ENCODE measurements around the gene CARD11. TPM values are rescaled to one million over a fixed set of nuclear protein-coding genes. Genes with fewer than 3 reads are reported as not detected.

Gene CARD11
- total and polyA plus RNA-seq, 2 of the 4 experiments (the other 2 are of a cell fraction), result 0.18 to 0.26 TPM

GRCh38 chr7:2974093-2974819 lies 69.4 kb downstream of the CARD11 start:
- Histone ChIP-seq H2BK120ac (ENCODE audit: low read depth, low read length) (no peak overlapping the region), H2BK20ac (ENCODE audit: low read depth, low read length) (no peak overlapping the region), H2AK5ac (ENCODE audit: low read depth, low read length) (no peak overlapping the region), H4K5ac (ENCODE audit: low read depth, low read length) (no peak overlapping the region), H3K4me1 (ENCODE audit: control insufficient read depth, insufficient read depth, low read length) (no peaks in the 10 kb centered on the region), H3K9me3 (ENCODE audit: control insufficient read depth, insufficient read depth, low read length) (no peaks in the 10 kb centered on the region), H2BK15ac (ENCODE audit: low read depth, low read length) (no peak overlapping the region), H2AFZ (replicated peaks; ENCODE audit: low read length, poor library complexity) (no peak overlapping the region), H3K4me3 (ENCODE audit: insufficient read depth, low read depth, low read length) (no peak overlapping the region), H3K27me3 (ENCODE audit: control insufficient read depth, insufficient read depth, low read length) (peaks cover 4% of the 10 kb centered on the region; the same call in 1 of the 2 replicates), H3K9ac (ENCODE audit: low read depth, low read length) (no peak overlapping the region), H4K8ac (ENCODE audit: low read depth in 2 of 2, low read length in 2 of 2) (no peak overlapping the region), H2BK5ac (ENCODE audit: low read depth, low read length, poor library complexity, severe bottlenecking) (no peak overlapping the region), H3K4ac (ENCODE audit: low read depth, low read length) (no peak overlapping the region), H4K91ac (ENCODE audit: insufficient read depth, low read depth, low read length) (no peak overlapping the region), H3K18ac (ENCODE audit: low read depth, low read length) (no peak overlapping the region), H3K4me2 (ENCODE audit: low read depth, low read length) (no peak overlapping the region), H3K27ac (ENCODE audit: insufficient read depth, low read length) (no peak overlapping the region), H3K9me1 (ENCODE audit: insufficient read depth, low read length) (no peaks in the 10 kb centered on the region), H3K14ac (replicated peaks; ENCODE audit: low read depth, low read length) (no peak overlapping the region), H4K20me1 (ENCODE audit: insufficient read depth, low read length) (no peaks in the 10 kb centered on the region), H3K36me3 (ENCODE audit: control insufficient read depth, insufficient read depth, low read length) (no peaks in the 10 kb centered on the region), H2AK9ac (replicated peaks; ENCODE audit: low read depth, low read length, poor library complexity) (no peak overlapping the region), H3K79me1 (ENCODE audit: low read depth in 1 of 2, low read length in 2 of 2) (no peaks in the 10 kb centered on the region), H3K23ac (ENCODE audit: low read depth, low read length) (no peak overlapping the region), H3K56ac (ENCODE audit: extremely low read depth, insufficient read depth, low read length) (no peak overlapping the region)
- in situ Hi-C loops (cut with MboI; ENCODE audit: low sequenced_read_pairs) (no loop called here), intact Hi-C loops (cut with micrococcal nuclease) (no loop called here), dilution Hi-C loops (cut with HindIII; ENCODE audit: low sequenced_read_pairs, unreplicated experiment) (no loop called here)
- no TSS peak for BruUV-seq (replicated peaks)
- ChIA-PET POLR2A (ENCODE audit: unreplicated experiment) (no interaction called here), CTCF (interaction anchor here (0.6 kb wide), 1 partner anchor 36 kb away, joined by 3 read pairs; no protein-coding TSS in a partner anchor)
- ATAC-seq (ENCODE audit: low read depth), result no peak
- WGBS, 2 experiments (ENCODE audit: extremely low coverage in 2 of 2, insufficient read length in 1 of 2), result 50% methylated on average over 2 of the region's 13 CpGs; no CpG with 5 or more reads in 1 of the 2 experiments
- no peak for TF ChIP-seq RFX5 (IDR thresholded peaks at IDR 0.05; ENCODE audit: low read depth, low read length)
- TF ChIP-seq CHD1 (IDR thresholded peaks at IDR 0.05; ENCODE audit: low read depth, low read length), result no peak
- TF ChIP-seq CTCF (conservative IDR thresholded peaks at IDR 0.05; ENCODE audit: low read depth, low read length), result no peak
- no peak for TF ChIP-seq MAZ (IDR thresholded peaks at IDR 0.05; ENCODE audit: borderline replicate concordance, low read depth, low read length)
- TF ChIP-seq POLR2A (IDR thresholded peaks at IDR 0.05; ENCODE audit: low read depth, low read length), result no peak
- TF ChIP-seq FOS (IDR thresholded peaks at IDR 0.05; ENCODE audit: low read depth, low read length), result no peak
- TF ChIP-seq MXI1 (IDR thresholded peaks at IDR 0.05; ENCODE audit: borderline replicate concordance, low read depth, low read length), result no peak
- no peak for TF ChIP-seq RAD21 (IDR thresholded peaks at IDR 0.05; ENCODE audit: low read length)
- no peak for TF ChIP-seq RCOR1 (IDR thresholded peaks at IDR 0.05; ENCODE audit: insufficient replicate concordance, low read length)
- TF ChIP-seq CEBPB (IDR thresholded peaks at IDR 0.05; ENCODE audit: low read depth, low read length), result no peak
- TF ChIP-seq NFE2L2 (IDR thresholded peaks at IDR 0.05; ENCODE audit: low read depth, low read length), result no peak
- no peak for TF ChIP-seq BHLHE40 (IDR thresholded peaks at IDR 0.05; ENCODE audit: low read depth, low read length)
- no peak for TF ChIP-seq SMC3 (IDR thresholded peaks at IDR 0.05; ENCODE audit: low read depth, low read length)
- no peak for TF ChIP-seq USF2 (IDR thresholded peaks at IDR 0.05; ENCODE audit: low read depth, low read length)
- DNase-seq, result no peak

Measured in IMR-90 (cell line).